GM12892 (cell line): ENCODE measurements around the gene SYDE2.

ENCODE experiments used
- POLR2A ChIP-seq: IDR thresholded peaks from 2 replicates; pipeline ENCODE4 v1.6.1; 2011; ENCODE audit warnings: low read depth, low read length, control low read depth
- POLR2AphosphoS5 ChIP-seq: IDR thresholded peaks from 2 replicates; pipeline ENCODE4 v1.6.1; 2011; ENCODE audit warnings: low read depth, low read length, control low read depth
- TAF1 ChIP-seq: IDR thresholded peaks from 2 replicates; pipeline ENCODE4 v1.6.1; 2011; ENCODE audit warnings: low read depth, mild to moderate bottlenecking, control low read depth, low read length, borderline replicate concordance

GRCh38 chr1:85118751-85119150 is 82.1 kb downstream of the SYDE2 start:
- TF ChIP-seq POLR2AphosphoS5 (no peak), POLR2A (no peak), TAF1 (no peak)
